Measurements from ENCODE around the gene TBC1D1. TPM values are rescaled to one million over a fixed set of nuclear protein-coding genes. Genes with fewer than 3 reads are reported as not detected.

Gene TBC1D1
- total RNA-seq, 1 experiment from 2014 or later, result 56.0 TPM

Other genes with a start within 250 kb of the TBC1D1 start
- 29.1 TPM for gene RELL1, start 204.7 kb upstream of the TBC1D1 start, total RNA-seq (2021; ENCODE audit: unreplicated experiment)
- gene PGM2, start 64.4 kb upstream of the TBC1D1 start, total RNA-seq (2021; ENCODE audit: unreplicated experiment), result 15.4 TPM
- gene PTTG2, start 69.3 kb downstream of the TBC1D1 start, total RNA-seq (2021; ENCODE audit: unreplicated experiment), result not detected